Ishikawa (cell line): Measurements from ENCODE around the gene TMEM59L.

Experiments used
- CEBPB ChIP-seq: IDR thresholded peaks from 2 replicates; pipeline ENCODE4 v1.6.1; 2012
- CREB1 ChIP-seq: IDR thresholded peaks from 2 replicates; pipeline ENCODE4 v1.6.1; 2012; ENCODE audit warnings: low read depth
- EP300 ChIP-seq: IDR thresholded peaks from 2 replicates; pipeline ENCODE4 v1.6.1; 2012; ENCODE audit warnings: borderline replicate concordance
- MAX ChIP-seq: IDR thresholded peaks from 2 replicates; pipeline ENCODE4 v1.6.1; 2012
- RAD21 ChIP-seq: IDR thresholded peaks from 2 replicates; pipeline ENCODE4 v1.6.1; 2012; ENCODE audit warnings: low read depth
- REST ChIP-seq: IDR thresholded peaks from 2 replicates; pipeline ENCODE4 v1.6.1; 2012; ENCODE audit warnings: low read depth, mild to moderate bottlenecking
- TAF1 ChIP-seq: IDR thresholded peaks from 2 replicates; pipeline ENCODE4 v1.6.1; 2012; ENCODE audit warnings: low read depth, mild to moderate bottlenecking

- TF ChIP-seq EP300 (no peak), MAX (no peak), CEBPB (no peak), RAD21 (no peak), TAF1 (no peak), REST (no peak), CREB1 (no peak)
Measured at GRCh38 chr19:18644196-18645034, 31.7 kb downstream of the TMEM59L start.
